Stimulated activated CD8-positive, alpha-beta memory T cell treated with anti-CD3 and anti-CD28 coated beads, Interleukin-15, amount 100 ng/mL, for 24 hours (primary cell): Measurements from ENCODE around the gene DBH.
"Not testable (repeated sequence)": the region's sequence is repeated elsewhere in the genome, so short reads cannot be mapped to it uniquely, and the experiment has no call there.

Experiments used
- DNase-seq: peaks from one replicate; pipeline ENCODE4 v3.0.0-alpha.2; 2020; ENCODE audit warnings: low read depth

The DBH gene

GRCh38 chr9:133626008-133626407, 10.2 kb upstream of the DBH start:
- DNase-seq = not testable (repeated sequence)

GRCh38 chr9:133627341-133627740, 8.8 kb upstream of the DBH start:
- no peak for DNase-seq

GRCh38 chr9:133628766-133629165, 7.4 kb upstream of the DBH start:
- DNase-seq = no peak

GRCh38 chr9:133629221-133630110, 6.7 kb upstream of the DBH start:
- DNase-seq = no peak

GRCh38 chr9:133631111-133631510, 5.1 kb upstream of the DBH start:
- no peak for DNase-seq

- DNase-seq = no peak
Measured at GRCh38 chr9:133632806-133633680, 3.1 kb upstream of the DBH start.

GRCh38 chr9:133633681-133634080, 2.5 kb upstream of the DBH start:
- no peak for DNase-seq

GRCh38 chr9:133634081-133634691, 2.0 kb upstream of the DBH start:
- no peak for DNase-seq

- DNase-seq = no peak
Measured at GRCh38 chr9:133635098-133635497, 1.1 kb upstream of the DBH start.

- no peak for DNase-seq
Measured at GRCh38 chr9:133636902-133637301, 739 bp downstream of the DBH start.

GRCh38 chr9:133637451-133638055, 1.4 kb downstream of the DBH start:
- DNase-seq = no peak

- no peak for DNase-seq
Measured at GRCh38 chr9:133638076-133638475, 1.9 kb downstream of the DBH start.

GRCh38 chr9:133638711-133639110, 2.5 kb downstream of the DBH start:
- DNase-seq = no peak

GRCh38 chr9:133639613-133640012, 3.5 kb downstream of the DBH start:
- no peak for DNase-seq

GRCh38 chr9:133640160-133640559, 4.0 kb downstream of the DBH start:
- DNase-seq = no peak

GRCh38 chr9:133640580-133641395, 4.6 kb downstream of the DBH start:
- no peak for DNase-seq

GRCh38 chr9:133641396-133641655, 5.2 kb downstream of the DBH start:
- no peak for DNase-seq

- no peak for DNase-seq
Measured at GRCh38 chr9:133641861-133642595, 5.9 kb downstream of the DBH start.

- no peak for DNase-seq
Measured at GRCh38 chr9:133642708-133643361, 6.7 kb downstream of the DBH start.

- no peak for DNase-seq
Measured at GRCh38 chr9:133643362-133643755, 7.2 kb downstream of the DBH start.
